Upper lobe of right lung (tissue), 1 donor: ENCODE results near the gene PRKRA. TPM values are rescaled to one million over a fixed set of nuclear protein-coding genes. Genes with fewer than 3 reads are reported as not detected.

ENCODE experiments used
- ATAC-seq: fragments of 200-7000 bp; cut with Tn5 transposase; one replicate; pipeline ENCODE4 v1.9.1; 2020; ENCODE audit warnings: mild to moderate bottlenecking, moderate library complexity
- DNase-seq: peaks from one replicate; pipeline ENCODE4 v3.0.0-alpha.2; 2020
- H3K27ac ChIP-seq: fragments of 200-600 bp; one replicate; pipeline ENCODE4 v1.8.0; 2022
- H3K27me3 ChIP-seq: fragments of 200-600 bp; one replicate; pipeline ENCODE4 v1.8.0; 2022; ENCODE audit warnings: mild to moderate bottlenecking
- H3K36me3 ChIP-seq: fragments of 200-600 bp; one replicate; pipeline ENCODE4 v1.8.0; 2022
- H3K4me1 ChIP-seq: fragments of 200-600 bp; one replicate; pipeline ENCODE4 v1.8.0; 2022
- H3K4me3 ChIP-seq: fragments of 200-600 bp; one replicate; pipeline ENCODE4 v1.8.0; 2022; ENCODE audit warnings: mild to moderate bottlenecking
- H3K9me3 ChIP-seq: fragments of 200-600 bp; one replicate; pipeline ENCODE4 v1.8.0; 2022
- intact Hi-C: fragments of 100-400 bp; cut with DNase I; formaldehyde crosslinking; loops from one replicate; pipeline ENCODE4 v1.11.0; 2022
- total RNA-seq: library from RNA; stranded (reverse); fragmentation: NEBNext Ultra II Directional; extraction: Animal tissue kit (Norgen Biotek cat#: 25700); gene quantifications from one replicate; pipeline ENCODE4 v1.2.1, GENCODE V29; 2021
- TF ChIP-seq, protein P1 (sequence below): fragments of 200-600 bp; IDR thresholded peaks from one replicate; pipeline ENCODE4 v1.8.0; 2022; ENCODE audit warnings: antibody characterized with exemption
- donor health status: DM: no; HTN: yes; CAD: no; lungs with severe emphysema.

The PRKRA gene
- total RNA-seq, 1 donor from 2014 or later, result 47.3 TPM

GRCh38 chr2:178455947-178456346 is 5.0 kb upstream of the PRKRA start:
- intact Hi-C loops, result no loop called here

GRCh38 chr2:178452870-178453269 is 1.9 kb upstream of the PRKRA start:
- Histone ChIP-seq H3K27me3 (no peaks in the 10 kb centered on the region), H3K27ac (no peak overlapping the region), H3K4me1 (peaks cover 21% of the 10 kb centered on the region), H3K9me3 (no peaks in the 10 kb centered on the region), H3K36me3 (peaks cover 10% of the 10 kb centered on the region), H3K4me3 (no peak overlapping the region)
- no peak for DNase-seq
- ATAC-seq, result no peak
- intact Hi-C loops, result no loop called here
- TF ChIP-seq, protein P1, sequence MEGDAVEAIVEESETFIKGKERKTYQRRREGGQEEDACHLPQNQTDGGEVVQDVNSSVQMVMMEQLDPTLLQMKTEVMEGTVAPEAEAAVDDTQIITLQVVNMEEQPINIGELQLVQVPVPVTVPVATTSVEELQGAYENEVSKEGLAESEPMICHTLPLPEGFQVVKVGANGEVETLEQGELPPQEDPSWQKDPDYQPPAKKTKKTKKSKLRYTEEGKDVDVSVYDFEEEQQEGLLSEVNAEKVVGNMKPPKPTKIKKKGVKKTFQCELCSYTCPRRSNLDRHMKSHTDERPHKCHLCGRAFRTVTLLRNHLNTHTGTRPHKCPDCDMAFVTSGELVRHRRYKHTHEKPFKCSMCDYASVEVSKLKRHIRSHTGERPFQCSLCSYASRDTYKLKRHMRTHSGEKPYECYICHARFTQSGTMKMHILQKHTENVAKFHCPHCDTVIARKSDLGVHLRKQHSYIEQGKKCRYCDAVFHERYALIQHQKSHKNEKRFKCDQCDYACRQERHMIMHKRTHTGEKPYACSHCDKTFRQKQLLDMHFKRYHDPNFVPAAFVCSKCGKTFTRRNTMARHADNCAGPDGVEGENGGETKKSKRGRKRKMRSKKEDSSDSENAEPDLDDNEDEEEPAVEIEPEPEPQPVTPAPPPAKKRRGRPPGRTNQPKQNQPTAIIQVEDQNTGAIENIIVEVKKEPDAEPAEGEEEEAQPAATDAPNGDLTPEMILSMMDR, result no peak

More at GRCh38 chr2:178455947-178456346, 5.0 kb upstream of the PRKRA start:
- H3K9me3 ChIP-seq, result no peaks in the 10 kb centered on the region
- no peaks in the 10 kb centered on the region for H3K36me3 ChIP-seq
- ATAC-seq, result no peak
- no peak for DNase-seq
- no peaks in the 10 kb centered on the region for H3K4me1 ChIP-seq
- H3K27ac ChIP-seq, result no peak overlapping the region
- H3K4me3 ChIP-seq, result no peak overlapping the region
- TF ChIP-seq, protein P1, result no peak
- H3K27me3 ChIP-seq, result no peaks in the 10 kb centered on the region

DNA sequence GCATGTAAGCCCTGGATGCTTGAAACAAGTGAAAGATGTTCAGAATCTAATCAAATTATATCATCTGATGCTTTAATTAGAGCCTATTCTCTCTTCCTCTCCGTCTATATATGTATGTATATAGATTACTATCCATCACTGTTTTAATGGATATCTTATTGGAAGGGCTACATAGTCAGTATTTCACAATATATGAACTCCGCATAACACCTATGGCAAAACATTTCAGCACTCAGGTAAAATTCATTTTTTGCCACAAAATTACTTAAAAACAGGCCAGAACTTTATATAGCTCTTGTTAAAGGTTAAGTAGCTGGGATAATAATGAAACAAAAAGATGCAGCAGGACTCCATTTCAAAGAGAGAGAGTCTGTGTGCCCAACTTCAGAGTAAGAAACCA is 1.4 kb upstream of the PRKRA start:
- no peak for ATAC-seq
- Histone ChIP-seq H3K27me3 (no peaks in the 10 kb centered on the region), H3K36me3 (peaks cover 15% of the 10 kb centered on the region), H3K4me1 (peaks cover 21% of the 10 kb centered on the region), H3K4me3 (no peak overlapping the region), H3K9me3 (no peaks in the 10 kb centered on the region), H3K27ac (peak overlapping the region; percentile 98)
- TF ChIP-seq, protein P1, result no peak
- no peak for DNase-seq
- intact Hi-C loops, result no loop called here

DNA sequence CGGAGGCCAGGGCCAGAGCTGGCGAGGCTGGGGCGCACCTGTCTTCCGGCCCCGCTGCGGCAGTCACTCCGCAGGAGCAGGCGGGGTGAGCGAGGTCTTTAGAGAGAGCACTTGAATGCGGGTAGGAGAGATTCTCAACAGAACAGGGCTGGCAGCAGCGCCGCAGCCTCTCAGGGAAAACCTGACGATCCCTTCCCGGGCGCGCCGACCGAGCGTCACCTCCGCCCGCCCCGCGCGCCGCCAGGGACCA is 526 bp downstream of the PRKRA start:
- intact Hi-C loops, result no loop called here
- no peak for ATAC-seq

GRCh38 chr2:178449700-178450523 is 1.1 kb downstream of the PRKRA start:
- intact Hi-C loops, result no loop called here
- Histone ChIP-seq H3K4me1 (peaks cover 21% of the 10 kb centered on the region), H3K36me3 (peaks cover 35% of the 10 kb centered on the region), H3K27me3 (no peaks in the 10 kb centered on the region), H3K9me3 (no peaks in the 10 kb centered on the region), H3K4me3 (peak overlapping the region; percentile 85), H3K27ac (peak overlapping the region; percentile 98)
- TF ChIP-seq, protein P1, result no peak
- DNase-seq (no peak), ATAC-seq (no peak)

More for the DNA sequence above, 526 bp downstream of the PRKRA start:
- Histone ChIP-seq H3K27me3 (no peaks in the 10 kb centered on the region), H3K4me3 (peak overlapping the region; percentile 85), H3K9me3 (no peaks in the 10 kb centered on the region), H3K27ac (peak overlapping the region; percentile 98), H3K4me1 (peaks cover 21% of the 10 kb centered on the region), H3K36me3 (peaks cover 30% of the 10 kb centered on the region)
- no peak for DNase-seq
- TF ChIP-seq, protein P1, result no peak
